Neural progenitor cell (in vitro differentiated cells): ENCODE data around the gene SLC22A15.

Source experiments
- EZH2 ChIP-seq: fragments of 200-600 bp; sonication (generic); IDR thresholded peaks from 2 replicates; pipeline ENCODE4 v1.6.1; 2017; ENCODE audit warnings: antibody characterized with exemption, mild to moderate bottlenecking, moderate library complexity
- EZH2phosphoT487 ChIP-seq: fragments of 200-600 bp; sonication (generic); IDR thresholded peaks from 2 replicates; pipeline ENCODE4 v1.6.1; 2017; ENCODE audit warnings: antibody characterized with exemption
- TF ChIP-seq, protein P1 (sequence below): fragments of 200-600 bp; sonication (generic); IDR thresholded peaks from 2 replicates; pipeline ENCODE4 v1.5.1; 2017; ENCODE audit warnings: antibody characterized with exemption, mild to moderate bottlenecking

DNA sequence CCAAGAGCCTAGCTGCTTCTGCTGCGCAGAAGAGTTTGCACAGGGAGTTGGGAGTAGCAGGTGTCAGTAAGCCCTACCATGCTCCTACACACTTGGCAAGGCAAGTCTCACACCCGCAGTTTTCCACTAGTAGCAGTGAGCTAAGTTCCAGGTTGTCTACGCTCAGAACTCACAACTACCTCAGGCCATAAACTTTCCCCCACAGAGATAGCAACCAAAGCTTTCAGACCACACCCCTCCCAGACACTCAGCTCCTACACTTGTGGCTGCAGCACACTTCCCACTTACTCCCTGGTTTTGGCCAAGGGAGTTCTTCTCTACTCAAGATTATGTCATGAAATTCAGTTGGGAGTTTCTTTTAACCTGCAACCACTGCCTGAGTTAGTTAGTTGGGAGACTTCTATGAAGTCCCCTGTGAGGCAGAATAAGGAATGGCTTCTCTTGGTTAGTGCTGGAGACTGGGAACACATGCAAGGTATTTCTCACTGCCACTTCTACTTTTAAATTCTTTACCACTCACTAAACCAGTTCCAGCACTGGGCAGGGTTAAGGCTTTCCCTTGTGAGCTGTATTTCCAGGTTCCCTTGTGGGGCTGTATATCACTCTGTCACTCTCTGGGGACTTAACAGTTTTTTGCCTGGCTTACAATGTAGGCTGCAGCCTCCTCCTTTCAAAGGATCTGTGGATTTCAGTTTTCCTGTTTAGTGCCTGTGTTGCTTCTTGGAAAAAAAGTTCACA is 116.6 kb downstream of the SLC22A15 start:
- no peak for TF ChIP-seq EZH2
- TF ChIP-seq, protein P1, sequence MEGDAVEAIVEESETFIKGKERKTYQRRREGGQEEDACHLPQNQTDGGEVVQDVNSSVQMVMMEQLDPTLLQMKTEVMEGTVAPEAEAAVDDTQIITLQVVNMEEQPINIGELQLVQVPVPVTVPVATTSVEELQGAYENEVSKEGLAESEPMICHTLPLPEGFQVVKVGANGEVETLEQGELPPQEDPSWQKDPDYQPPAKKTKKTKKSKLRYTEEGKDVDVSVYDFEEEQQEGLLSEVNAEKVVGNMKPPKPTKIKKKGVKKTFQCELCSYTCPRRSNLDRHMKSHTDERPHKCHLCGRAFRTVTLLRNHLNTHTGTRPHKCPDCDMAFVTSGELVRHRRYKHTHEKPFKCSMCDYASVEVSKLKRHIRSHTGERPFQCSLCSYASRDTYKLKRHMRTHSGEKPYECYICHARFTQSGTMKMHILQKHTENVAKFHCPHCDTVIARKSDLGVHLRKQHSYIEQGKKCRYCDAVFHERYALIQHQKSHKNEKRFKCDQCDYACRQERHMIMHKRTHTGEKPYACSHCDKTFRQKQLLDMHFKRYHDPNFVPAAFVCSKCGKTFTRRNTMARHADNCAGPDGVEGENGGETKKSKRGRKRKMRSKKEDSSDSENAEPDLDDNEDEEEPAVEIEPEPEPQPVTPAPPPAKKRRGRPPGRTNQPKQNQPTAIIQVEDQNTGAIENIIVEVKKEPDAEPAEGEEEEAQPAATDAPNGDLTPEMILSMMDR, result no peak
- no peak for TF ChIP-seq EZH2phosphoT487
